Measurements from ENCODE around the gene SYNPO2.

- TF ChIP-seq CEBPB (IDR thresholded peaks at IDR 0.05), result no peak
- no peak for TF ChIP-seq TCF12 (IDR thresholded peaks at IDR 0.05; ENCODE audit: low read depth)
- TF ChIP-seq EGR1 (IDR thresholded peaks at IDR 0.05), result no peak
- TF ChIP-seq ZBTB7A (IDR thresholded peaks at IDR 0.05; ENCODE audit: low read depth), result no peak
- no peak for TF ChIP-seq EP300 (IDR thresholded peaks at IDR 0.05; ENCODE audit: borderline replicate concordance)
- TF ChIP-seq RAD21 (IDR thresholded peaks at IDR 0.05; ENCODE audit: low read depth), result no peak
- no peak for TF ChIP-seq TAF1 (IDR thresholded peaks at IDR 0.05; ENCODE audit: low read depth)
- TF ChIP-seq, protein P1, sequence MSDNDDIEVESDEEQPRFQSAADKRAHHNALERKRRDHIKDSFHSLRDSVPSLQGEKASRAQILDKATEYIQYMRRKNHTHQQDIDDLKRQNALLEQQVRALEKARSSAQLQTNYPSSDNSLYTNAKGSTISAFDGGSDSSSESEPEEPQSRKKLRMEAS (IDR thresholded peaks at IDR 0.05), result no peak
- TF ChIP-seq REST (IDR thresholded peaks at IDR 0.05; ENCODE audit: low read depth), result no peak
- no peak for TF ChIP-seq CREB1 (IDR thresholded peaks at IDR 0.05; ENCODE audit: low read depth)
Measured at GRCh38 chr4:118935819-118936218, 47.2 kb downstream of the SYNPO2 start.
